HuH-7 (cell line): ENCODE results near the gene LUC7L3.
"Not testable (repeated sequence)": the region's sequence is repeated elsewhere in the genome, so short reads cannot be mapped to it uniquely, and the experiment has no call there.

Source experiments
- DNase-seq: peaks from one replicate; pipeline ENCODE4 v3.0.0; 2011; ENCODE audit warnings: low spot score

The LUC7L3 gene

DNA sequence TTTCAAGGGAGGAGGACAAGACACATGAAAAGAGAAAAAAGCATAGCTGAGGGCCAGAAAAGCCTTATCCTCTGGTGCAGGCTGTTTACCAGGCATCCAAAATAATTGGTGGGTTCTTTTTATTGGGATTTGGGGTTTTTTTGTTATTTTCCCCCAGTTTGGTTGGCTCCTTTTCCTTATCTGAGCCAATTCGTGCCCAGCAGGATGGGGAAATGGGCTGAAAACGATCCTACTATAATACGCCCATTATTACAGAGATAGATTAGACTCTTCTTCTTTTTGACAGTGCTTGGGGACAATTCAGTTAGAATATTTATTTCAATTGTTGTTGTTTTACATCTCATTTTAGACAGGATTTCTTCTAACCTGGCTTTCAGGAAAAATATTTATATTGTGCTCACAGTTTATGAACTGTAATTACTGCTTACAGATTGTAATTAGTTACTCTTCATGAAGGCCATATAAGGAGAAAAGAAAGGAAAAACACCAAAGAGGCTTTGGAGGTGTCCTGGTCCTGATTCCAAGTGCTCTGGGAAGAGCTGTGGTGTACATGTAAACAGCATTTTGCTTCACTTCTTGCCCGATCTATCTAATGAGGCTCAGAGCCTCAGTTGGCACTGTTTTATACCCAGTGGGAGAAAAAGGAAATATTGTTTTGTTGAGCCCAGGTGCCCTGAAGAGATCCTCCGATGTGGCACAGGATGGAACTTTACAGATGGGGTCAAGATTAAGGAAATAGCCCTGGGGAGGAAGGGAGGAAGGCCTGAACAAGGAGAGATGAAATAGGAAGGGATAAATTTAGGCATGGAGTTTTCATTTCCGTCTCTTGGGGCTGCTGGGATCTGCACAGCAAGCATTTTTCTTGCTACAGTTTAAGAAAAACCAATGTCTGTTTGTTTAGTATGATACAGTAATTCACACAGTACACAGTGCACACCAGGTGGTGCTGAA lies 11.1 kb upstream of the LUC7L3 start:
- DNase-seq: no peak

DNA sequence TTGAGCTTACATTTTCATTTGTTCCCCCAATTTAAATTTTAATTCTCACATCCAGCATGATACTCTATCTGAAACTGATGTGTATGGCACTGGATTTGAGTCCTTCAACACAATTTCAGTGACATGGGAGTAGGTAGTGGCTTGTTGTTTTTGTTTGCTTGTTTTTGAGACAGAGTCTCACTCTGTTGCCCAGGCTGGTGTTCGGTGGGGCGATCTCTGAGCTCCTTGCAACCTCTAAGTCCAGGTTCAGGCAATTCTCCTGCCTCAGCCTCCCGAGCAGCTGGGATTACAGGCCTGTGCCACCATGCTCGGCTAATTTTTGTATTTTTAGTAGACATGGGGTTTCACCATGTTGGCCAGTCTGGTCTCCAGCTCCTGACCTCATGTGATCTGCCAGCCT lies 10.3 kb upstream of the LUC7L3 start:
- not testable (repeated sequence) for DNase-seq

- no peak for DNase-seq
Measured at GRCh38 chr17:50710025-50710424, 9.4 kb upstream of the LUC7L3 start.

DNA sequence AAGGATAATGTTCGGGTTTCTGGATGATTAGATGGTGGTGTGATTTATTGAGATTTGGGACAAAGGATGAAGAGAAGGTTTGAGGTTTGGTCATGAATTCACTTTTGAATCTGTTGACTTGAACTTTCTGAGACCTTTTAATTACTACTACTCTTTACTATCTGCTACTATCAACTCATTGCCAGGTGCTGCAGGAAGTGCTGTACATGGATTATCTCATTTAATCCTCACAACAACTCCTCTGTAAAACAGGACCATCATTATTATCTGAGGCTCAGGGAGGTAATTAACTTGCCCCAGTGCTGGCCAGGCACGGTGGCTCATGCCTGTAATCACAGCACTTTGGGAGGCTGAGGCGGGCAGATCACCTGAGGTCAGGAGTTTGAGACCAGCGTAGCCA lies 8.8 kb upstream of the LUC7L3 start:
- DNase-seq: no peak

DNA sequence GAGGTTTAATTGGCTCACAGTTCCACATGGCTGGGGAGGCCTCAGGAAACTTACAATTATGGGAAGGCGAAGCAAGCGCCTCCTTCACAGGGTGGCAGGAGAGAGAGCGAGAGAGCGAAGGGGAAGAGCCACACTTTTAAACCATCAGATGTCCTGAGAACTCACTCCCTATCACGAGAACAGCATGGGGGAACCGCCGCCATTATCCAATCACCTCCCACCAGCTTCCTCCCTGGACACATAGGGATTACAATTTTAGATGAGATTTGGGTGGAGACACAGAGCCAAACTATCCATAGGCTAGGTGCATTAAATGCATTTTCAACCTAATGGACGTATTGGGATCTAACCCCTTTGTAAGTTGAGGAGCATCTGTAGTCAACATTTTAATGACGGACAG lies 6.8 kb upstream of the LUC7L3 start:
- DNase-seq: no peak

- DNase-seq: no peak
Measured at GRCh38 chr17:50715471-50715870, 3.9 kb upstream of the LUC7L3 start.

GRCh38 chr17:50719924-50720794 lies 756 bp downstream of the LUC7L3 start:
- no peak for DNase-seq

DNA sequence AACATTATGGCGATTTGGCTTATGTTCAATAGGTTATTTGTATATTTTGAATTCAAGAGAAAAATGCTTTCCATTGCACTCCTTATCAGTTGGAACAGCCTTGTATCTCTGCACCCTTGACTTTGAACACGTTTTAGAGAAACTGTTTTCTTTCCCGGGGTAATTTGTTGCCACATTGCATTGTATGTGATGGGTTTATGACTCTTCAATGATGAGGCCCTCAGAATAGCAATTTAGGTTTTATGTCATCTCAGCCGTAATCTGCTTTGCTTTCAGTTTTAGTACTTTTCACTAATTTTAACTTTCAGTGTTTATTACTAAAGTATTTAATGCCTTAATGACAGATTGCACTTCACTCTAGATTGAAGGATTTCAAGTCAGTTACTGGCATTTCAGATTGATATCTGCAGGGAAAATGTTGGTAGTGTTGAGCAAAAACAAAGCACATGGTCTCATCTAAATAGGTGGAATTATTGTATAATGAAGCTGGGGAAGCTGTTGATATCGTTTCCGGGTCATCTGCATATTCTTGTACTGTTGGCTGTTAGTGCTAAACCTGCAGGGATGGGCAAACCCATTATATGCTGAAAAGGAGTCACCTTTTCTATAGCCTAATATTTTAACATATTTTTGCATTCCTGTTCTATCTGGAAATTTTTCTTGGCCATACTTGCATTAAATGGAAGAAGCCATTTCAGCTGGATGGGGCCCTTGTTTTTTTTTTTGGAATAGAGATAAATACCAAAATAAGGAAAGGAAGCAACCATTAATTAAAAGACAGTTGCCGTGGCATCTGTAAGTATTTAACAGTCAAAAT lies 2.0 kb downstream of the LUC7L3 start:
- DNase-seq: no peak

- no peak for DNase-seq
Measured at GRCh38 chr17:50722746-50723145, 3.3 kb downstream of the LUC7L3 start.

DNA sequence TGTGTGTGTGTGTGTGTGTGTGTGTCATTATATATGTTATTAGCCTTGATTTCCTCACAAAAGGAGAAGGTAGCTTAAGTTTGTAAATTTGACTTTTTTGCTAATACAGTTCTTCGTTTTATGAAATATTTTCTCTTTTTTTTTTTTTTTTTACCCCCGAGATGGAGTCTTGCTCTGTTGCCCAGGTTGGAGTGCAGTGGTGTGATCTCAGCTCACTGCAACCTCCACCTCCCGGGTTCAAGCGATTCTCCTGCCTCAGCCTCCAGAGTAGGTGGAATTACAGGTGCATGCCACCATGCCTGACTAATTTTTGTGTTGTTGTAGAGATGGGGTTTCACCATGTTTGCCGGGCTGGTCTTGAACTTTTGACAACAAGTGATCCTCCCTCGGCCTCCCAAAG lies 5.2 kb downstream of the LUC7L3 start:
- not testable (repeated sequence) for DNase-seq

DNA sequence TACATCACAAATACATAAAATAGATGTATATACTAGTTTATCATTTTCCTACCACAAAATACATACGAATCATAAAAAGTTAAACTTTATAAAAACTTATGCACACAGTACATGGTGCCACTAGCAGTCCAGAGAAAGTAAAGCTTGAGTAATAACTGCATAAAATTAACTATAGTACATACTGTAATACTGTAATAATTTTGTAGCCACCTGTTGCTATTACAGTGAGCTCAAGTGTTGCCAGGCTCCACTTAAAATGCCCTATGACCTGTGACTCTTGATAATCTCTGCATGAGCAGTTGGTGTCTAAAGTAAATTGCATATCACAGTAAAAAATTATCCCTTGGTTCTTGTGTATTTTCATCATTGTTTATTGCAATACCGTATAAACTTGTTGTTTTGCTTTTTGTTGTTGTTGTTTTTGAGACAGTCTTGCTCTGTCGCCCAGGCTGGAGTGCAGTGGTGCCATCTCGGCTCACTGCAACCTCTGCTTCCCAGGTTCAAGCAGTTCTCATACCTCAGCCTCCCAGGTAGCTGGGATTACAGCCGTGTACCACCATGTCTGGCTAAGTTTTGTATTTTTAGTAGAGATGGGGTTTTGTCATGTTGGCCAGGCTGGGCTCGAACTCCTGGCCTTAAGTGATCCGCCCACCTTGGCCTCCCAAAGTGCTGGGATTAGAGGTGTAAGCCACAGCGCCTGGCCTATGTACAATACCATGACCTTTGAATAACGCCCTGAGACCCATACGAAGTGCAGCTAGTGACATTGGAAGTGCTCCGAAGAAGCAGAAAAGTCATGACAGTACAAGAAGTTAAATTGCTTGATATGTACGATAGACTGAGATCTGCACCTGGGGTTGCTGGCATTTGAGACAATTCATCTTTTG lies 6.6 kb downstream of the LUC7L3 start:
- no peak for DNase-seq

GRCh38 chr17:50728112-50728429 lies 8.7 kb downstream of the LUC7L3 start:
- DNase-seq: no peak

- no peak for DNase-seq
Measured at GRCh38 chr17:50728881-50729765, 9.7 kb downstream of the LUC7L3 start.

GRCh38 chr17:50731575-50732460 lies 12.4 kb downstream of the LUC7L3 start:
- no peak for DNase-seq

DNA sequence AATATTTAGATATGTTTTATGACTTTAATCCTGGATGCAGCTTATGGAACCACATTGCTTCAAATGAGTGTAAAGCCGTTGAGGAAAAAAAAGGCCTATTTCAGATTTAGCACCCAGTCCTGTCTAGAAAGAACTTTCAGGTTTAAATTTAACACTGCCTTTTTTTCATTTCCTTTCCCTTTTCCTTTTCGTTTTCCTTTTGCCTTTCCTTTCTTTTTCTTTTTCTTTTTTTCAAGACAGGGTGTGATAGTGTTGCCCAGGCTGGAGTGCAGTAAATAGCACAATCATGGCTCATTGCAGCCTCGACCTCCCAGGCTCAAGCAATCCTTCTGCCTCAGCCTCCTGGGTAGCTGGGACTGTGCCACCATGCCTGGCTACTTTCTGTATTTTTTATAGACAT lies 15.9 kb downstream of the LUC7L3 start:
- no peak for DNase-seq

DNA sequence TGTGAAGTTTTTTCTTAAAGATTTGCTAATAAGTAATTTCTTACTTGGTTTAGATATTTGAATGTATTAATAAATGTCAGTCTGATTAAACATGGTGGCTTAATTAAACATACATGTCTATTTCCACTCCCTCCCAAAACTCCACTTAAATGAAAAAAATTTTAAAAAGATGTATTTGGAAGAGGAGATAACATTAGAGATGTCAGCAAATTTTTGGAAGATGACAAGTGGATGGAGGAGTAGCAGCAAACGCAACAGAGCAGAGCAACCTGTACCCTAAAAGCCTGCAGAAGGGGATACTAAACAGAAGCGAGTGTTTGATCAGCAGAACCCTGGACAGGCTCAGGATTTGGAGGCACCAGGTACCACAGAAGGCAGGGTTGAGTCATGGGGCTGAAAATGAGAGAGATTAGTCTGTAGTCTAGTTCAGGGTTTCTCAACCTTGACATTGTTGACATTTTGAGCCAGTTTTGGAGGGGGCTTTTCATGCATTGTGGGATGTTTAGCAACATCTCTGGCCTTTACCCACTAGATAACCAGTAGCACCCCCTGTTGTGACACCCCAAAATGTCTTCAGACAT lies 17.8 kb downstream of the LUC7L3 start:
- DNase-seq: no peak

DNA sequence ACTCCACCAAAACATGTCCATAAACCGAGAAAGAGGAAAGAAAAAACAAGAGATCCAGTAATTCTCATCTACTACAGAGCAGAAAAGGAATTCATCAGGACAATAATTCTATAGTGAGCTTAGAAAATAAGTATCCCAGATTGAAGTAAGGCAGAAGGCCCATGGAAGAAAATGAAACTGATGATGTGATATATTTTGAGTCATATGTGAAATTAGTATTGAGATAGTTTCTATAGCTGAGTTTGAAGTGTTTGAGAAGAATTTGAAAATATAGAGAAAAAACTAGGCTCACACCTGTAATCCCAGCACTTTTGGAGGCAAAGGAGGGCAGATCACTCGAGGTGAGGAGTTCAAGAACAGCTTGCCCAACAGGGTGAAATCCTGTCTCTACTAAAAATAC lies 19.7 kb downstream of the LUC7L3 start:
- no peak for DNase-seq

- DNase-seq: no peak
Measured at GRCh38 chr17:50745631-50746030, 26.2 kb downstream of the LUC7L3 start.

DNA sequence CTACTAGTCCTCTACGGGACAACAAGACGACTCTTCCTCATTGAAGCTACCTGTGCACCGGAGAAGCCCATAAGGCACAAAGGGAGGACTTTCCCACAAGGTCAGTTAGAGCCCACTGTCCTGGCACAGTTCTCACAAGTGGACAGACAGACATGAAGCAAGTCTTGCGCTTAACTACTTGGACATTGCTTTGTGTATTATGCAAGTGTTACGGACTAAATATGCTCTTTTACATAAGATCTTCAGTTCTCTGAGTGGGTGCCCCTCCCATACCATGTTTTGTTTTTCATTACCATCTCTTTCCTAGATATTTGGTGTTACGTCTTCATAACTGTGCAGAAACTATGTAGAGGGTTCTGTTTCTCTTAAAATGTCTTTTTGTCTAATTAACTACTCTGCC lies 29.8 kb downstream of the LUC7L3 start:
- DNase-seq: no peak
